ENCODE data around the gene TGFBR3L.
"Not testable (repeated sequence)": the region's sequence is repeated elsewhere in the genome, so short reads cannot be mapped to it uniquely, and the experiment has no call there.

Gene TGFBR3L

DNA sequence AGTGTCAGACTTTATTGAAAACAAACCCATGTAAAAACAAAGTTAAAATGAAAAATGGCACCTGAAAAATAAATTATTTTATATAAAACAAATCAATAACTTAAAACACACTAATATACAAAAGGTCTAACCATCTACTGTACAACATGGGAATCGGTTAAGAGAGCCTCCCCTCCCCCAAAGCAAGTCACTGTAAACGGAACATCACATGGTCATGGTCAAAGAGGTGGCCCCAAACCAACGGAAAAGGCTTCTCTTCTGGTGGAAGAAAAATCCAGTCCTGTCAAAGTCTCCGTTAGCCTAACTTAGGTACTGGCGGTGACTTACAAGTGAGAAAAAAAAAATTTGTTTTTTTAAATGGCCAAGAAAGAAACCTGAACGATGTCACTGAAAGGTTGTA lies 44.6 kb downstream of the TGFBR3L start:
- DNase-seq (ENCODE audit: low read depth), result no peak

DNA sequence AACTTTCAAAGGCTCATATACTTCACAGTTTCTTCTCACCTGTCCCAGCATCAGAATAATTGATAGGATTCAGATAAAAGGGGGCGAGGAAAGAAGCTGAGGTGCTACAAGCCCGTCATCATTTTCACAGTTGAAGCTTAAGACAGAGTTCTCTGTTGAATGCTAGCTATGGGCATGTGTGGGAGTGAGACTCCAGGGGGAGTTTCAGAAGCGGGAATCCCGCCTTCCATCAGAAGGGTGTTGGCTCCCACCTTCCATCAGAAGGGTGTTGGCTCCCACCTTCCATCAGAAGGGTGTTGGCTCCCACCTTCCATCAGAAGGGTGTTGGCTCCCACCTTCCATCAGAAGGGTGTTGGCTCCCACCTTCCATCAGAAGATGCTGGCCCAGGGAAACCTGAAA lies 46.5 kb downstream of the TGFBR3L start:
- DNase-seq (ENCODE audit: low read depth), result not testable (repeated sequence)

DNA sequence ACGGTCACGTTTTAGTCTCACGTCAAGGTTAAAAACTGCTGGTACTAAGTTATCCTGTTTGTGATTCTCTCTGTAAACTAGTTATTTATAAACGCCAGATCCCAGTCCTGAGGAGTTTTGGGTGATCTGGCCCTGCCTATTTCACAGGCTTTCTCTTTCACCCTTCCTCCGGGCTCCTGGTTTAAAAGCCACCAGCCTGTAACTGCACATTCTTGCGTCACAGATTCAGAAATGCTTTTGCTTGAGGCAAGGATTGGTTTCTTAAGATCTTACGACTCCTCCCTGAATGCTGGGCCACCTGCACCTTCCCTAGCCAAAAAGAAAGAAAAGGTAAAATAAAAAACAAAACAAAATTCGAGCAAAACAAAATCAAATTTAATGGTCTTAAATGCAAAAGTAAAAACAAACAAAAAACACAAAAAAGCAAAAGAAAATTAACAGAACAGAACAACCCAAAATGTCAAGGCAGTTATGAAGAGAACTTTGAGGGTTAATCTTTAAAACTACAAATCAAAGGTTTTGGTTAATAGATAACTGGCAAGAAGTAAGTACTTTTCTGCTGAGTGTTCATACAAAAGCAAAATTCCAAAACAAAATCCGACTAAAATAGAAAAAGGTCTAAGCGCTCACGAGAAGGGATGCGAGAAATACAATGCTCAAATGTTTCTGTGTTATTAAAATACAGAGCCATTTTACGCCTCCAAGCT lies 47.4 kb downstream of the TGFBR3L start:
- DNase-seq (ENCODE audit: low read depth), result no peak

DNA sequence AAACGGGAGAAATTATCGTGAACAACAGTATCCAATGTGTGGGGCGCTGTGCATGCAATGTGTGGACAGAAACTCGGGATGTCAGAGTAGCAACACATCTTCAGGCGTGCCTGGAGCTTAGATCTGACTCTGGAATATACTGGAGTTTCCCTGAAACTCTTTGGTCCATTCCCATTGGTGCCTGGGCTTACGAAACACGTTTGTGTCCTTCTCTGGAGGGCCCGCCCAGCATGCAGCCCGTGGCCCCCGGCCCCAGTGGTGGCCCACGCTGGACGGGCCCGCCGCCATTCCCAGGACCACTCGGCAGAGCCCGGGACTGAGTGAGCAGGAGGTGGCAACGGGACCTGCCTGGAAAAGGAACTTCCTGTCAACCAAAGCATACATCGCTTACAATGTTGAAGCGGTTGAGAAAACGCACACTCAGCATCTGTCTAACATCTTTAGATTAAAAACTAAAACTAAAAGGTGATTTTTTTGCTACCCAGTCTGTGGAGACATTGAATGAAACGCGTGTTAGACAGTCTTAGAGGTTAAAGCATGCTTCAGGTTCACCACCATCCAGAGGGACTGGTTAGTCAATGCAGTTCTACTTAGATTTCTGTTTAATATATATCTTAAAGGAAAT lies 48.1 kb downstream of the TGFBR3L start:
- DNase-seq (ENCODE audit: low read depth), result no peak

DNA sequence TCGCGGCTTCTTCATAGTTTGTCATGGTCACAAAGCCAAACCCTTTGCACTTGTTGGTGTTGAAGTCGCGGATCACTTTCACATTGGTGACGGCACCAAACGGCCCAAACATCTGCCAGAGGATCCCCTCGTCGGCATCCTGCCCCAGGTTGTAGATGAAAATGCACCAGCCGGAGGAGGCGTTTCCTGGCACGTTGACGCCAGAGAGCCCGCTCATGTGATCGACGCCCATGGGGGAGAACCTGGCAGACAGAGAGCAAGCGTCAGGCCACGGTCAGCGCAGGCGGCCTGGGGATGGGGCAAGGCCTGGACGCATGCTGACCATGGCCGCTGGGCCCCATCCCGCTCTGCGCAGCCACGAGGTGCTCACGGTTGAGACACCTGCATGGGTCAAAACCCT lies 48.9 kb downstream of the TGFBR3L start:
- DNase-seq (ENCODE audit: low read depth), result no peak

DNA sequence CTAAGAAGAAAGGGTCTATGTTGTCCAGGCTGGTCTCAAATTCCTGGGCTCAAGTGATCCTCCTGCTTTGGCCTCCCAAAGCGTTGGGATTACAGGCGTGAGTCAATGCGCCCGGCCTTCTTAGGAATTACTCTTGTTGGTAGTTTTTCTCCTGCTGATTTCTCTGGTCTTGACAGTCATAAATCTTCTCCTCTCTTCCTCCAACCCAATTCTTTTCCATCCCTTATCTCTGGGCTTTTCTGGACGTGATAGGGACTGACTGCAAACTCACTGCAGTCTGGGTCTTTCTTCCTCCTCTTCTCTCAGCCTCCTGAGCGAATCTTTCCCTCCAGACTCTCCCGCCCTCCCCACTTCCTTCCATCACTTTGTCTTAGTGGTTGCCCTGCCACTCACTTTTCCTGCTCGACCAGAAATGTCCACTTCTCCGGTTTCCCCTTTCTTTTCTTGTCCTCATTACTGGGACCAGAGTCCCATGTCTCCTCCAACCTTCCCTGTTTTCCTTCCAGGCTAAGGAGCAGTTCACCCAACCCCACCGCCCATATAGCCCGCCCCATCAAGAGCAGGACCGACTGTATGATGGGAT lies 50.7 kb downstream of the TGFBR3L start:
- no peak for DNase-seq (ENCODE audit: low read depth)

DNA sequence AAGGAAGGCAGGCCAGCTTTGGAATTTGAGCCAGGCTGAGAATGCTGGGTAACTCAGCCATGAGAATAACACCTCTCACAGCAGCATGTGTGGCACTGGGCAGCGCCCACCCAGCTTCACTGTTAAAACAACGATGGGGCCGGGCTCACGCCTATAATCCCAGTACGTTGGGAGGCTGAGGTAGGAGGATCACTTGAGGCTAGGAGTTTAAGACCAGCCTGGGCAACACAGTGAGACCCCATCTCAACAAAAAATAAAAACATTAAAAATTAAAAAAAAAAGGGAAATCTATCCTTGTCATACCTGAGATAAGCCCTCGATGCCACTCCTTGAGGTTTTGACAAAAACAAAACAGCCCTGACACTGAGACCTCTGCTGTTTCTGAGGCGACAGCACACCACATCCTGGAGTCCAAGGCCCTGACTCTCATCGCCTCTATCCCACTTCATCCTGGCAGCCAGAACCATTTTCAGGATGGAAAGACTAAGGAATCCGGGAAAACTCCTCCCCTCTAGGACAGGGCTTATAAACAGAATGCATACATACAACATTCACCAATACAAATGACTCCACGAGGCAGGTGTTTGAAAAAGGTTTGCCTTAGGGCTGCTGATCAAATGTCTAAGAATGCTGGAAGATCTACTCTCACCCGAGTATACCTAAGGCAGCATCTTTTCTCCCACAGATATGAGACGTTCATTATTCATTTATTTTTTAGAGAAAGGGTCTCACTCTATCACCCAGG lies 51.5 kb downstream of the TGFBR3L start:
- DNase-seq (ENCODE audit: low read depth), result no peak

DNA sequence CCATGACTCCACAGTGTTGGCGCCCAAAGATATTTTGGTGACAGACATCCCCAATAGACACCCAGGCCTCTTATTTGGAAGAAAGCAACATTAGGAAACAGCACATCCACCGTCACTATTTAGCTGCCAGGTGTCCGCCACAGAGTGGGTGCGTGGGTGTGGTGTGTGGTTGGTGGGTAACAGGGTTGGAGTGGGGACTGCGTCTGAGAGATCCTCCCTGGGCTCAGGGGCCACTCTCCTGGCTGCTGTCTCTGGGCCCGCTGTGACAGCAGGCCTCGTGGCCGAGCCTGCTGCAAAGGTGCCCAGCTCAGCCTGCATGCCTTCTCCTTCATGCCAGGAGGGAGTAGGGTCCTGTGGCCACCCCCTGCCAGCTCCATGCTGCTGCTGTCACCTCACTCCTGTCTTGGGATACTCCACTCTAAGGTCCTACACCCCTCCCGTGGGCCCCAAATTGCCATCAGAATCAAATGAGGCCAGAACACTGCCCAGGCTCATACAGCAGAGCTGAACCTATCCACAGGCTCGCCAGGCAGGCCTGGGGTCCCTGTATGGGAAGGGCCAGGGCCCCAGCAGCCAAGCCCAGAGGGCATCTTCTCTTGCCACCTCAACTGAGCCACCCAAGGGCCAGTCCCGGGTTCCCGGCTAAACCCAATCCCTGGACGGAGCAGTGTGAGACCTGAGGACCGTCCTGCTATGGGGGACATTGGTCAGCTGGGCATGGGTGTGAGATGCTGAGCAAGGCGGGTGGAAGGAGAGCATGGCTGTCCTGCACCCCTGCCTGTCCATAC lies 53.6 kb downstream of the TGFBR3L start:
- no peak for DNase-seq (ENCODE audit: low read depth)

Measured in HS-5 (cell line).